GM21825 (cell line): ENCODE results near the gene KMT5B.

Source experiments
- ATAC-seq: cut with Tn5 transposase; IDR thresholded peaks from one replicate; pipeline ENCODE4 v1.9.1; 2021; ENCODE audit warnings: mild to moderate bottlenecking, moderate library complexity; ENCODE audit not compliant: unreplicated experiment

KMT5B gene

GRCh38 chr11:68146704-68147474 lies 66.2 kb downstream of the KMT5B start:
- ATAC-seq: no peak

GRCh38 chr11:68146010-68146540 lies 67.0 kb downstream of the KMT5B start:
- no peak for ATAC-seq

- no peak for ATAC-seq
These were observed 67.8 kb downstream of the KMT5B start for GRCh38 chr11:68145120-68145866.

- no peak for ATAC-seq
These were observed 69.8 kb downstream of the KMT5B start for GRCh38 chr11:68143310-68143689.

- no peak for ATAC-seq
These were observed 70.4 kb downstream of the KMT5B start for GRCh38 chr11:68142441-68143309.

GRCh38 chr11:68142028-68142412 lies 71.1 kb downstream of the KMT5B start:
- no peak for ATAC-seq

GRCh38 chr11:68141246-68142027 lies 71.7 kb downstream of the KMT5B start:
- no peak for ATAC-seq

- no peak for ATAC-seq
These were observed 72.4 kb downstream of the KMT5B start for GRCh38 chr11:68140496-68141245.

GRCh38 chr11:68138237-68138636 lies 74.9 kb downstream of the KMT5B start:
- ATAC-seq: no peak

GRCh38 chr11:68137833-68138232 lies 75.3 kb downstream of the KMT5B start:
- no peak for ATAC-seq

GRCh38 chr11:68136866-68137265 lies 76.2 kb downstream of the KMT5B start:
- ATAC-seq: no peak

GRCh38 chr11:68135161-68135560 lies 77.9 kb downstream of the KMT5B start:
- ATAC-seq: no peak

- no peak for ATAC-seq
These were observed 79.3 kb downstream of the KMT5B start for GRCh38 chr11:68133761-68134160.

GRCh38 chr11:68130121-68130520 lies 83.0 kb downstream of the KMT5B start:
- ATAC-seq: no peak

GRCh38 chr11:68128682-68129327 lies 84.3 kb downstream of the KMT5B start:
- ATAC-seq: no peak

- ATAC-seq: no peak
These were observed 85.1 kb downstream of the KMT5B start for GRCh38 chr11:68127714-68128681.

GRCh38 chr11:68125164-68125563 lies 87.9 kb downstream of the KMT5B start:
- no peak for ATAC-seq

GRCh38 chr11:68122936-68123539 lies 90.1 kb downstream of the KMT5B start:
- ATAC-seq: no peak
